ENCODE results near the gene NTN1. TPM values are rescaled to one million over a fixed set of nuclear protein-coding genes. Genes with fewer than 3 reads are reported as not detected.
A peak's percentile ranks its signal among the peaks of the same experiment; 100 is the strongest.

Gene NTN1
- polyA plus RNA-seq, 3 donors: 0.03 to 0.04 TPM; not detected in 1

DNA sequence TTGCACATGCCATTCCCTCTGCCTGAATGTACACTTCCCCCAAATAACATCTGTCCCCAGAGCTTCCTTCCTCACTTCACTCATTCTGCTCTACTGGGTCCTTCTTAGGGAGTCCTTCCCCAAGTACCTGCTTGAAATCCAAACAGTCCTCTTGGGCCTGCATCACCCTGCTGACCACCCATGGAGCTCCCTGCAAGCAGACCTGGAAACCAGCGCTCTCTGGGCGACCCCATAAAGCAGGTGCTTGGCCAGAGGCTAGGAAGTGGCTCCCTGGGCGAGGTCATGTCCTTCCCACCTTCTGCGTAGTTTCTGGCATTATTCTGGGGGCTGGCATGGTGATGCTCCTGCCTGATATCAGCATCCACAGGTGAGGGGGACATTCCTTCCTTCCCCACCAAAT lies 12.2 kb upstream of the NTN1 start:
- no peak overlapping the region for H3K27ac Mint-ChIP-seq
- peaks cover 9 to 12% of the 10 kb centered on the region in 2 donors for H3K36me3 Mint-ChIP-seq

DNA sequence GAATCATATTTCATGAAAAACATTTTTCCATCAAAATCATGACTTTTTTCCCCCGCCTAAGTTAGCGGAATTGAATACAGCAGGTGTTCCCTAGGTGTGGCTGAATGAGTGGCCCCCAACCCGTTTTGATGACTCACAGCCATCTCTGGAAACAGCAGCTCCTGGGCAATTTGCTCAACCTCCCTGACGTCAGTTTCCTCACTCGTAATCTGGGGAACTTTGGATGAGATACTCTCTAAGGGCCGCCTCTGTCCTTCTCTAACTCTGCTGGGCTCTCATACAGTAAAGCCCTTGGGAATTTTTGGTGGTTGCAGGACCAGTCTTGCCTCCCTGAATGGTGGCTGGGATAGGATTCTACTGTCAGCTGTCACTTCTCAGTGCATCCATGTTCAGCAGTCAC lies 11.6 kb upstream of the NTN1 start:
- no peak overlapping the region for H3K4me3 Mint-ChIP-seq
- H3K27ac Mint-ChIP-seq: peak overlapping the region in 1 of 7 donors; percentile 26
- Histone ChIP-seq H3K4me1 (ENCODE audit: control insufficient read depth in 1 of 2, insufficient read depth in 2 of 2, low read length in 2 of 2) (no peaks in the 10 kb centered on the region), H3K4me3 (replicated peaks in 1 of 3; ENCODE audit: low read depth in 2 of 3, low read length in 3 of 3) (no peak overlapping the region), H3K4me2 (replicated peaks; ENCODE audit: extremely low read depth, low read length, poor library complexity, severe bottlenecking) (no peak overlapping the region), H3K9me3 (replicated peaks in 1 of 2; ENCODE audit: control insufficient read depth in 1 of 2, insufficient read depth in 1 of 2, low read length in 2 of 2) (peaks cover 0 to 10% of the 10 kb centered on the region in 2 donors), H3K79me2 (ENCODE audit: insufficient read depth, low read length) (no peaks in the 10 kb centered on the region), H3K27ac (ENCODE audit: low read depth in 1 of 2, low read length in 2 of 2) (no peak overlapping the region), H2AFZ (ENCODE audit: insufficient read depth, low read depth, low read length, poor library complexity, severe bottlenecking) (no peak overlapping the region), H3K9ac (ENCODE audit: insufficient read depth, low read length, poor library complexity, severe bottlenecking) (no peak overlapping the region), H3K36me3 (replicated peaks in 1 of 2; ENCODE audit: control insufficient read depth in 1 of 2, insufficient read depth in 2 of 2, low read length in 2 of 2) (no peaks in the 10 kb centered on the region), H4K20me1 (ENCODE audit: insufficient read depth, low read length) (no peaks in the 10 kb centered on the region), H3K27me3 (ENCODE audit: control insufficient read depth in 2 of 2, insufficient read depth in 2 of 2, low read length in 2 of 2) (peaks cover 38 to 66% of the 10 kb centered on the region in 2 donors)
- intact Hi-C loops (cut with micrococcal nuclease): no loop called here
- H3K27me3 Mint-ChIP-seq (ENCODE audit: low read depth in 3 of 3): peaks cover 50 to 66% (median 53%) of the 10 kb centered on the region in 3 donors
- peaks cover 0 to 9% (median 3%) of the 10 kb centered on the region in 7 donors for H3K9me3 Mint-ChIP-seq
- WGBS (ENCODE audit: insufficient coverage): 40% methylated on average over 3 of the region's 6 CpGs
- peaks cover 8 to 10% of the 10 kb centered on the region in 2 donors for H3K36me3 Mint-ChIP-seq
- peak in 1 of 3 donors; percentile 74 for DNase-seq
- TF ChIP-seq, protein P1, sequence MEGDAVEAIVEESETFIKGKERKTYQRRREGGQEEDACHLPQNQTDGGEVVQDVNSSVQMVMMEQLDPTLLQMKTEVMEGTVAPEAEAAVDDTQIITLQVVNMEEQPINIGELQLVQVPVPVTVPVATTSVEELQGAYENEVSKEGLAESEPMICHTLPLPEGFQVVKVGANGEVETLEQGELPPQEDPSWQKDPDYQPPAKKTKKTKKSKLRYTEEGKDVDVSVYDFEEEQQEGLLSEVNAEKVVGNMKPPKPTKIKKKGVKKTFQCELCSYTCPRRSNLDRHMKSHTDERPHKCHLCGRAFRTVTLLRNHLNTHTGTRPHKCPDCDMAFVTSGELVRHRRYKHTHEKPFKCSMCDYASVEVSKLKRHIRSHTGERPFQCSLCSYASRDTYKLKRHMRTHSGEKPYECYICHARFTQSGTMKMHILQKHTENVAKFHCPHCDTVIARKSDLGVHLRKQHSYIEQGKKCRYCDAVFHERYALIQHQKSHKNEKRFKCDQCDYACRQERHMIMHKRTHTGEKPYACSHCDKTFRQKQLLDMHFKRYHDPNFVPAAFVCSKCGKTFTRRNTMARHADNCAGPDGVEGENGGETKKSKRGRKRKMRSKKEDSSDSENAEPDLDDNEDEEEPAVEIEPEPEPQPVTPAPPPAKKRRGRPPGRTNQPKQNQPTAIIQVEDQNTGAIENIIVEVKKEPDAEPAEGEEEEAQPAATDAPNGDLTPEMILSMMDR (IDR thresholded peaks at IDR 0.05): no peak
- H3K4me1 Mint-ChIP-seq: peaks cover 4% of the 10 kb centered on the region

More for the DNA sequence above, 12.2 kb upstream of the NTN1 start:
- Mint-ChIP-seq H3K4me3 (no peak overlapping the region), H3K9me3 (peaks cover 0 to 9% (median 6%) of the 10 kb centered on the region in 7 donors), H3K27me3 (ENCODE audit: low read depth in 3 of 3) (peaks cover 51 to 70% (median 59%) of the 10 kb centered on the region in 3 donors), H3K4me1 (peaks cover 7% of the 10 kb centered on the region)
- peaks cover 0 to 16% of the 10 kb centered on the region in 2 donors for H3K9me3 ChIP-seq (replicated peaks in 1 of 2; ENCODE audit: control insufficient read depth in 1 of 2, insufficient read depth in 1 of 2, low read length in 2 of 2)
- H3K9ac ChIP-seq (ENCODE audit: insufficient read depth, low read length, poor library complexity, severe bottlenecking): no peak overlapping the region
- peaks cover 3 to 5% of the 10 kb centered on the region in 2 donors for H3K4me1 ChIP-seq (ENCODE audit: control insufficient read depth in 1 of 2, insufficient read depth in 2 of 2, low read length in 2 of 2)
- H3K27me3 ChIP-seq (ENCODE audit: control insufficient read depth in 2 of 2, insufficient read depth in 2 of 2, low read length in 2 of 2): peaks cover 41 to 72% of the 10 kb centered on the region in 2 donors
- intact Hi-C loops (cut with micrococcal nuclease): no loop called here
- no peak overlapping the region for H3K27ac ChIP-seq (ENCODE audit: low read depth in 1 of 2, low read length in 2 of 2)
- no peak overlapping the region for H3K4me3 ChIP-seq (replicated peaks in 1 of 3; ENCODE audit: low read depth in 2 of 3, low read length in 3 of 3)
- no peak overlapping the region for H2AFZ ChIP-seq (ENCODE audit: insufficient read depth, low read depth, low read length, poor library complexity, severe bottlenecking)
- no peaks in the 10 kb centered on the region for H3K79me2 ChIP-seq (ENCODE audit: insufficient read depth, low read length)
- no peak for DNase-seq
- 100% methylated on average over 2 of the region's 4 CpGs for WGBS (ENCODE audit: insufficient coverage)
- no peaks in the 10 kb centered on the region for H4K20me1 ChIP-seq (ENCODE audit: insufficient read depth, low read length)
- H3K4me2 ChIP-seq (replicated peaks; ENCODE audit: extremely low read depth, low read length, poor library complexity, severe bottlenecking): no peak overlapping the region
- no peaks in the 10 kb centered on the region for H3K36me3 ChIP-seq (replicated peaks in 1 of 2; ENCODE audit: control insufficient read depth in 1 of 2, insufficient read depth in 2 of 2, low read length in 2 of 2)
- TF ChIP-seq, protein P1 (IDR thresholded peaks at IDR 0.05): no peak
